Prostate gland (tissue), 2 donors: ENCODE results near the gene KRT6C. TPM values are rescaled to one million over a fixed set of nuclear protein-coding genes. Genes with fewer than 3 reads are reported as not detected.

Experiments used
- DNase-seq: peaks from one replicate; pipeline ENCODE4 v3.0.0-alpha.2; 2019; ENCODE audit warnings: low spot score
- H3K27ac ChIP-seq, 2 donors: fragments of 200-600 bp; sonication (generic); 2 replicates each; pipeline ENCODE4 v1.5.1; 2017 to 2019
- H3K27me3 ChIP-seq: fragments of 200-600 bp; sonication (generic); replicated peaks from 2 replicates; pipeline ENCODE4 v1.5.1; 2019; ENCODE audit not compliant: insufficient read depth
- H3K36me3 ChIP-seq, 2 donors: fragments of 200-600 bp; sonication (generic); 1 replicate in 1 of 2; 2 replicates in 1 of 2; pipeline versions ENCODE4 v1.5.1 to v1.8.1; 2017 to 2019
- H3K4me1 ChIP-seq: fragments of 200-600 bp; sonication (generic); replicated peaks from 2 replicates; pipeline ENCODE4 v1.5.1; 2019
- H3K4me3 ChIP-seq, 2 donors: fragments of 200-600 bp; sonication (generic); 2 replicates each; pipeline ENCODE4 v1.5.1; 2017 to 2019
- H3K9me3 ChIP-seq: fragments of 200-600 bp; sonication (generic); 2 replicates; pipeline ENCODE4 v1.5.1; 2017
- CTCF ChIP-seq, 4 experiments: fragments of 200-600 bp in 2 of 4; fragments of 450-650 bp in 2 of 4; sonication (generic) in 2 of 4; IDR thresholded peaks; 1 replicate in 3 of 4; 2 replicates in 1 of 4; pipeline ENCODE4 v1.5.1; 2016 to 2019; ENCODE audit warnings: antibody characterized with exemption in 4 of 4, mild to moderate bottlenecking in 2 of 4, moderate library complexity in 2 of 4
- POLR2A ChIP-seq: fragments of 450-650 bp; IDR thresholded peaks from one replicate; pipeline ENCODE4 v1.6.1; 2016; ENCODE audit warnings: antibody characterized with exemption, mild to moderate bottlenecking
- POLR2AphosphoS5 ChIP-seq: sonication (generic); formaldehyde crosslinking; IDR thresholded peaks from one replicate; pipeline ENCODE4 v1.6.1; 2017; ENCODE audit warnings: antibody characterized with exemption
- WGBS: methylation state at CpG from one replicate; pipeline ENCODE4 v1.1.5; 2018; 5-methylcytosine and 5-hydroxymethylcytosine counted together
- intact Hi-C: fragments of 100-400 bp; cut with DNase I; formaldehyde crosslinking; loops from one replicate; pipeline ENCODE4 v1.14.2; 2022
- total RNA-seq, 2 donors: library from RNA; depleted of rRNA; stranded (reverse); fragments of >200 nt; gene quantifications; one replicate each; pipeline ENCODE4 v1.1.0, GENCODE V29; 2016

Gene KRT6C
- not detected for total RNA-seq

- H3K36me3 ChIP-seq: no peaks in the 10 kb centered on the region
- WGBS: 74% methylated on average over 4 of the region's 4 CpGs
- TF ChIP-seq POLR2AphosphoS5: no peak
- no peak for TF ChIP-seq CTCF (IDR thresholded peaks at IDR 0.05)
- TF ChIP-seq POLR2A: no peak
- H3K27ac ChIP-seq: no peak within 1 kb of the TSS
- no peaks in the 10 kb centered on the region for H3K4me1 ChIP-seq
- no peak within 1 kb of the TSS for H3K4me3 ChIP-seq
- DNase-seq: no peak
- no peaks in the 10 kb centered on the region for H3K9me3 ChIP-seq
- intact Hi-C loops: no loop called here
- H3K27me3 ChIP-seq: no peaks in the 10 kb centered on the region
Observed at GRCh38 chr12:52473768-52474167, at the start of gene KRT6C. TSS of gene KRT6C (minus strand) at chr12:52473805. CDS start at chr12:52473737, 68 bp downstream.

- DNase-seq: peak; percentile 81
- Histone ChIP-seq H3K4me3 (no peak overlapping the region), H3K27ac (peak overlapping the region; percentile 61 to 69), H3K36me3 (no peaks in the 10 kb centered on the region), H3K9me3 (no peaks in the 10 kb centered on the region), H3K4me1 (no peaks in the 10 kb centered on the region), H3K27me3 (no peaks in the 10 kb centered on the region)
- 42% methylated on average over 10 of the region's 10 CpGs for WGBS
- intact Hi-C loops: no loop called here
- TF ChIP-seq POLR2A: no peak
- TF ChIP-seq CTCF (IDR thresholded peaks at IDR 0.05): no peak
- TF ChIP-seq POLR2AphosphoS5: peak; percentile 83
Observed at GRCh38 chr12:52522346-52523011, 48.9 kb upstream of the KRT6C start.

- Histone ChIP-seq H3K4me1 (no peaks in the 10 kb centered on the region), H3K9me3 (no peaks in the 10 kb centered on the region), H3K27me3 (no peaks in the 10 kb centered on the region), H3K4me3 (no peak overlapping the region), H3K36me3 (no peaks in the 10 kb centered on the region), H3K27ac (peak overlapping the region; percentile 61 to 69)
- DNase-seq: no peak
- TF ChIP-seq POLR2A (no peak), CTCF (IDR thresholded peaks at IDR 0.05) (no peak), POLR2AphosphoS5 (no peak)
- intact Hi-C loops: no loop called here
- WGBS: 47% methylated on average over 10 of the region's 10 CpGs
Observed at GRCh38 chr12:52521568-52522266, 48.1 kb upstream of the KRT6C start.

- no peaks in the 10 kb centered on the region for H3K4me1 ChIP-seq
- TF ChIP-seq POLR2AphosphoS5 (peak; percentile 78), CTCF (IDR thresholded peaks at IDR 0.05) (no peak), POLR2A (no peak)
- no peaks in the 10 kb centered on the region for H3K9me3 ChIP-seq
- peak; percentile 80 for DNase-seq
- H3K27me3 ChIP-seq: no peaks in the 10 kb centered on the region
- 40% methylated on average over 10 of the region's 10 CpGs for WGBS
- H3K4me3 ChIP-seq: no peak overlapping the region
- H3K27ac ChIP-seq: peak overlapping the region; percentile 61 to 69
- intact Hi-C loops: no loop called here
- no peaks in the 10 kb centered on the region for H3K36me3 ChIP-seq
Observed at GRCh38 chr12:52521175-52521567, 47.6 kb upstream of the KRT6C start.
